ENCODE data around the gene AQP12A.

GRCh38 chr2:240705204-240705791 is 13.6 kb downstream of the AQP12A start:
- TF ChIP-seq RAD21 (conservative IDR thresholded peaks at IDR 0.05 in 1 of 2, IDR thresholded peaks at IDR 0.05 in 1 of 2): no peak
- no peak for TF ChIP-seq CTCF (IDR thresholded peaks at IDR 0.05)
- no peak for TF ChIP-seq POLR2AphosphoS2 (conservative IDR thresholded peaks at IDR 0.05; ENCODE audit: low read length)
- no peak for TF ChIP-seq MAX (IDR thresholded peaks at IDR 0.05)
- TF ChIP-seq MAZ (IDR thresholded peaks at IDR 0.05; ENCODE audit: borderline replicate concordance, low read depth, low read length): no peak
- no peak for TF ChIP-seq HDAC2 (IDR thresholded peaks at IDR 0.05)
- TF ChIP-seq REST (IDR thresholded peaks at IDR 0.05): no peak
- TF ChIP-seq NPAS2 (CRISPR knock-in tag; IDR thresholded peaks at IDR 0.05; ENCODE audit: borderline replicate concordance): no peak
- TF ChIP-seq EP300 (IDR thresholded peaks at IDR 0.05): no peak
- TF ChIP-seq FOXS1 (CRISPR knock-in tag; IDR thresholded peaks at IDR 0.05): no peak
- no peak for TF ChIP-seq CBX8 (IDR thresholded peaks at IDR 0.05)
- TF ChIP-seq USF2 (IDR thresholded peaks at IDR 0.05): no peak
